Endothelial cell of umbilical vein (primary cell): Measurements from ENCODE around the gene ADAM19. TPM values are rescaled to one million over a fixed set of nuclear protein-coding genes. Genes with fewer than 3 reads are reported as not detected.

Source experiments
- BruUV-seq: library from RNA; stranded (reverse); fragments of 400-500 nt; replicated peaks from 2 replicates; lab custom pipeline; 2021; lab: Mats Ljungman, UMichigan
- CTCF ChIA-PET: fragments of 300-600, 350-600 bp; sonication (Branson Sonifier 250); formaldehyde crosslinking; loops from one replicate; lab custom pipeline; 2021; ENCODE audit warnings: antibody characterized with exemption, inconsistent platforms; lab: Charles Lee
- POLR2A ChIA-PET: fragments of 300-600, 350-600 bp; sonication (Branson Sonifier 250); formaldehyde crosslinking; loops from one replicate; lab custom pipeline; 2021; ENCODE audit warnings: antibody characterized with exemption, inconsistent platforms; lab: Charles Lee
- DNase-seq: peaks from one replicate; pipeline ENCODE4 v3.0.0-alpha.2; 2011; ENCODE audit warnings: low read depth, low spot score
- FAIRE-seq: peaks from 2 replicates; lab custom pipeline; 2011; peaks lifted over from hg19 to GRCh38; lab: Jason Lieb, UNC
- H2AFZ ChIP-seq: 2 replicates; pipeline ENCODE4 v1.6.0; 2012; ENCODE audit warnings: low read depth, low read length, control low read depth, inconsistent platforms
- H3K27ac ChIP-seq: 2 replicates; pipeline ENCODE4 v1.5.1; 2011; ENCODE audit warnings: low read depth, mild to moderate bottlenecking, control low read depth, low read length, moderate library complexity; ENCODE audit not compliant: insufficient read depth
- H3K27me3 ChIP-seq, 2 experiments: 2 replicates each; pipeline versions ENCODE4 v1.6.0 to v1.6.1; 2011; ENCODE audit warnings: low read length in 2 of 2, mixed read lengths in 1 of 2; ENCODE audit not compliant: control insufficient read depth in 2 of 2, insufficient read depth in 2 of 2
- H3K36me3 ChIP-seq, 2 experiments: 2 replicates in 1 of 2; 3 replicates in 1 of 2; pipeline ENCODE4 v1.5.1; 2011; ENCODE audit warnings: low read length in 2 of 2, mild to moderate bottlenecking in 1 of 2, moderate library complexity in 1 of 2; ENCODE audit not compliant: control insufficient read depth in 2 of 2, insufficient read depth in 2 of 2; ENCODE audit errors: extremely low read depth in 1 of 2
- H3K4me1 ChIP-seq: 3 replicates; pipeline ENCODE4 v1.5.1; 2011; ENCODE audit warnings: mild to moderate bottlenecking, low read length; ENCODE audit not compliant: control insufficient read depth, insufficient read depth; ENCODE audit errors: extremely low read depth
- H3K4me2 ChIP-seq: 2 replicates; pipeline ENCODE4 v1.6.1; 2011; ENCODE audit warnings: low read length, control low read depth, mixed read lengths; ENCODE audit not compliant: insufficient read depth
- H3K4me3 ChIP-seq, 3 experiments: fragments of 200-600 bp in 1 of 3; sonication (generic), shearing (Covaris generic) in 1 of 3; replicated peaks in 1 of 3; 2 replicates each; pipeline ENCODE4 v1.5.1; 2011 to 2016; ENCODE audit warnings: control low read depth in 3 of 3, low read length in 3 of 3, mild to moderate bottlenecking in 2 of 3, inconsistent platforms in 1 of 3, low read depth in 1 of 3, moderate library complexity in 1 of 3; ENCODE audit not compliant: insufficient read depth in 1 of 3
- H3K79me2 ChIP-seq: 2 replicates; pipeline ENCODE4 v1.6.0; 2012; ENCODE audit warnings: low read length, inconsistent platforms; ENCODE audit not compliant: control insufficient read depth, insufficient read depth
- H3K9ac ChIP-seq: replicated peaks from 2 replicates; pipeline ENCODE3; 2011; ENCODE audit warnings: low read length, control low read depth; ENCODE audit not compliant: insufficient read depth; ENCODE audit errors: extremely low read depth
- H3K9me1 ChIP-seq: replicated peaks from 3 replicates; pipeline ENCODE4 v1.6.0; 2011; ENCODE audit warnings: mild to moderate bottlenecking, low read length; ENCODE audit not compliant: control insufficient read depth, insufficient read depth; ENCODE audit errors: extremely low read depth
- H3K9me3 ChIP-seq: replicated peaks from 2 replicates; pipeline ENCODE4 v1.5.1; 2012; ENCODE audit warnings: low read length, inconsistent platforms; ENCODE audit not compliant: control insufficient read depth, insufficient read depth
- H4K20me1 ChIP-seq: replicated peaks from 2 replicates; pipeline ENCODE3; 2011; ENCODE audit warnings: mild to moderate bottlenecking, low read length; ENCODE audit not compliant: control insufficient read depth, insufficient read depth; ENCODE audit errors: extremely low read depth
- CTCF ChIP-seq, 2 donors: IDR thresholded peaks; 1 replicate in 1 of 2; 2 replicates in 1 of 2; pipeline ENCODE4 v1.5.1; 2011; ENCODE audit warnings: low read length in 2 of 2, mild to moderate bottlenecking in 2 of 2, moderate library complexity in 2 of 2, control low read depth in 1 of 2, inconsistent platforms in 1 of 2, low read depth in 1 of 2; ENCODE audit not compliant: insufficient read depth in 1 of 2; ENCODE audit errors: extremely low read depth in 1 of 2
- EZH2 ChIP-seq: IDR thresholded peaks from 2 replicates; pipeline ENCODE4 v1.6.1; 2012; ENCODE audit warnings: borderline replicate concordance, low read depth, mild to moderate bottlenecking, moderate library complexity, low read length, inconsistent platforms; ENCODE audit not compliant: severe bottlenecking
- FOS ChIP-seq: IDR thresholded peaks from 2 replicates; pipeline ENCODE4 v1.6.1; 2011; ENCODE audit warnings: mild to moderate bottlenecking, low read length, moderate library complexity, borderline replicate concordance; ENCODE audit not compliant: insufficient read depth
- GATA2 ChIP-seq: IDR thresholded peaks from 2 replicates; pipeline ENCODE4 v1.7.0; 2011; ENCODE audit warnings: low read depth, mild to moderate bottlenecking, moderate library complexity, mixed read lengths, low read length; ENCODE audit not compliant: insufficient read length, insufficient read depth
- JUN ChIP-seq: IDR thresholded peaks from 2 replicates; pipeline ENCODE4 v1.6.1; 2011; ENCODE audit warnings: borderline replicate concordance, low read depth; ENCODE audit not compliant: insufficient read length, insufficient read depth
- MYC ChIP-seq: IDR thresholded peaks from one replicate; pipeline ENCODE4 v1.6.1; 2011; ENCODE audit warnings: mild to moderate bottlenecking, low read depth, low read length
- POLR2A ChIP-seq: IDR thresholded peaks from 2 replicates; pipeline ENCODE4 v1.6.1; 2012; ENCODE audit warnings: low read depth, mild to moderate bottlenecking, control low read depth, low read length
- POLR2AphosphoS5 ChIP-seq: IDR thresholded peaks from 2 replicates; pipeline ENCODE4 v1.6.1; 2012; ENCODE audit warnings: low read depth, mild to moderate bottlenecking, control low read depth, low read length, moderate library complexity; ENCODE audit not compliant: insufficient read depth
- dilution Hi-C: fragments of 300-500 bp; cut with MboI; formaldehyde crosslinking; loops from one replicate; pipeline ENCODE4 v1.15.0; 2019; ENCODE audit warnings: low sequenced_read_pairs; ENCODE audit not compliant: extremely low pct_ligation_motif_present
- intact Hi-C: fragments of 100-400 bp; cut with micrococcal nuclease; formaldehyde crosslinking; loops from one replicate; pipeline ENCODE4 v1.10.0; 2022
- polyA plus RNA-seq, 4 experiments: library from polyadenylated mRNA; depleted of rRNA in 3 of 4; stranded (reverse) in 3 of 4; unstranded in 1 of 4; fragments of >200 nt; gene quantifications; 2 replicates each; pipeline versions ENCODE4 v1.2.1 to v1.2.3, GENCODE V29; 2011 to 2012; ENCODE audit warnings: missing spikeins in 1 of 4
- total RNA-seq: library from RNA; stranded (reverse); gene quantifications from 2 replicates; pipeline ENCODE4 v1.2.3, GENCODE V29; 2021
- TF ChIP-seq, protein P1 (sequence below): IDR thresholded peaks from 2 replicates; pipeline ENCODE4 v1.6.1; 2011; ENCODE audit not compliant: insufficient read depth, insufficient read length

Gene ADAM19
- total and polyA plus RNA-seq, 2 donors (not counting 3 experiments of a cell fraction or from before 2014, with no cell fraction given), result 10.0 to 22.6 TPM

DNA sequence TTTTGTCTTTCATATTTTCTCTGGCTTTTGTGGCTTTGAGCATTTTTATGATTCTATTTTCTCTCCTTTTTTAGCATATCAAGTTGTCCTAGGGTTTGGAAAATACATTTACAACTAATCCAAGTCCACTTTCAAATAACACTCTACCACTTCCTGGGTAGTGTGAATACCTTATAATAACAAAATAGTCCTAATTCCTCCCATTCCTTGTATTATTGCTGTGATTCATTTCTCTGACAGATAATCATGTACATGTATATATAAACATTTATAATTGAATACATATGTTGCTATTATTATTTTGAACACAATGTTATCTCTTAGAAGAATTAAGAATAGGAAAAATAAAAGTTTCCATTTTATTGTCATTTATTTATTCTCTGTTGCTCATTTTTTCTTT lies 14.9 kb upstream of the ADAM19 start:
- intact Hi-C loops (loop anchor here (5.0 kb wide), 1 partner anchor 78 kb away; no protein-coding TSS in a partner anchor), dilution Hi-C loops (no loop called here)
- Histone ChIP-seq H4K20me1 (no peaks in the 10 kb centered on the region), H3K4me2 (no peak overlapping the region), H3K27ac (no peak overlapping the region), H3K9ac (no peak overlapping the region), H3K4me3 (no peak overlapping the region), H3K36me3 (no peaks in the 10 kb centered on the region), H3K79me2 (no peaks in the 10 kb centered on the region), H3K27me3 (no peaks in the 10 kb centered on the region), H2AFZ (no peak overlapping the region), H3K9me3 (no peaks in the 10 kb centered on the region), H3K4me1 (peaks cover 37% of the 10 kb centered on the region), H3K9me1 (no peaks in the 10 kb centered on the region)
- no peak for FAIRE-seq
- no peak for DNase-seq
- ChIA-PET CTCF (interaction anchor here (0.7 kb wide), 1 partner anchor 100 kb away, joined by 3 read pairs; no protein-coding TSS in a partner anchor), POLR2A (no interaction called here)
- TF ChIP-seq JUN, result no peak
- TF ChIP-seq, protein P1, sequence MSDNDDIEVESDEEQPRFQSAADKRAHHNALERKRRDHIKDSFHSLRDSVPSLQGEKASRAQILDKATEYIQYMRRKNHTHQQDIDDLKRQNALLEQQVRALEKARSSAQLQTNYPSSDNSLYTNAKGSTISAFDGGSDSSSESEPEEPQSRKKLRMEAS, result no peak
- TF ChIP-seq POLR2A, result no peak
- no peak for TF ChIP-seq CTCF (IDR thresholded peaks at IDR 0.05; ENCODE audit: extremely low read depth in 1 of 2, insufficient read depth in 1 of 2, low read depth in 1 of 2, low read length in 2 of 2)
- no peak for TF ChIP-seq EZH2
- no peak for TF ChIP-seq FOS
- no peak for TF ChIP-seq MYC
- TF ChIP-seq POLR2AphosphoS5, result no peak
- TF ChIP-seq GATA2, result no peak
- BruUV-seq, result no TSS peak
